ENCODE results near the gene IL1A. TPM values are rescaled to one million over a fixed set of nuclear protein-coding genes. Genes with fewer than 3 reads are reported as not detected.
"Not testable (repeated sequence)": the region's sequence is repeated elsewhere in the genome, so short reads cannot be mapped to it uniquely, and the experiment has no call there.

Gene IL1A
- total and polyA plus RNA-seq, 10 of the 15 experiments (the other 5 are each of a cell fraction or from before 2014, with no cell fraction given) = 0.10 to 8.7 (median 6.9) TPM

DNA sequence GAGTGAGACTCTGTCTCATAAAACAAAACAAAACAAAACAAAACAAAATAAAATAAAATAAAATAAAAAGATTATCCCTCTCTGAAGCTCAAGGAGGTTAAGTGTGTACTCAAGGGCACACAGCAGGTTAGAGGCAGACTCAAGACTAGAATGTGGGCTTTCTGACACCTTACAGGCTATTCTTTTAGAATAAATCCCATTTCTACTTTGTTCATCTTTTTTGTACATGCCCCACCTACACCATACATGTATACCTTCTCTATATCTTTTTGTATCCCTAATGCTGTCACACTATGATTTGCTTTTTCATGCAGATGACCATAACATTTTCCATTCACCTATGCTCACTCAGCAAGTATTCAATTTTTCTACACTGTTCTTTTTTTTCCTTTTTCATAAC is 49.7 kb upstream of the IL1A start:
- POLR2A ChIA-PET = interaction anchor here (1.5 to 3.8 kb wide), 2 partner anchors 9 to 20 kb away, joined by 4 to 15 read pairs; no protein-coding TSS in a partner anchor
- DNase-seq (ENCODE audit: low read depth, low spot score) = no peak
- TF ChIP-seq IKZF1 (conservative IDR thresholded peaks at IDR 0.05) = no peak
- no peak for TF ChIP-seq CHD2 (IDR thresholded peaks at IDR 0.05; ENCODE audit: borderline replicate concordance, low read depth, low read length)
- TF ChIP-seq HDAC2 (IDR thresholded peaks at IDR 0.05) = no peak
- no peak for TF ChIP-seq FOXK2 (IDR thresholded peaks at IDR 0.05)
- no peak for TF ChIP-seq IKZF2 (IDR thresholded peaks at IDR 0.05)
- TF ChIP-seq, protein P1, sequence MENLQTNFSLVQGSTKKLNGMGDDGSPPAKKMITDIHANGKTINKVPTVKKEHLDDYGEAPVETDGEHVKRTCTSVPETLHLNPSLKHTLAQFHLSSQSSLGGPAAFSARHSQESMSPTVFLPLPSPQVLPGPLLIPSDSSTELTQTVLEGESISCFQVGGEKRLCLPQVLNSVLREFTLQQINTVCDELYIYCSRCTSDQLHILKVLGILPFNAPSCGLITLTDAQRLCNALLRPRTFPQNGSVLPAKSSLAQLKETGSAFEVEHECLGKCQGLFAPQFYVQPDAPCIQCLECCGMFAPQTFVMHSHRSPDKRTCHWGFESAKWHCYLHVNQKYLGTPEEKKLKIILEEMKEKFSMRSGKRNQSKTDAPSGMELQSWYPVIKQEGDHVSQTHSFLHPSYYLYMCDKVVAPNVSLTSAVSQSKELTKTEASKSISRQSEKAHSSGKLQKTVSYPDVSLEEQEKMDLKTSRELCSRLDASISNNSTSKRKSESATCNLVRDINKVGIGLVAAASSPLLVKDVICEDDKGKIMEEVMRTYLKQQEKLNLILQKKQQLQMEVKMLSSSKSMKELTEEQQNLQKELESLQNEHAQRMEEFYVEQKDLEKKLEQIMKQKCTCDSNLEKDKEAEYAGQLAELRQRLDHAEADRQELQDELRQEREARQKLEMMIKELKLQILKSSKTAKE (IDR thresholded peaks at IDR 0.05; ENCODE audit: low read depth, poor library complexity, severe bottlenecking) = no peak
- TF ChIP-seq MXI1 (IDR thresholded peaks at IDR 0.05; ENCODE audit: low read depth, low read length) = no peak
- TF ChIP-seq TCF3 (IDR thresholded peaks at IDR 0.05; ENCODE audit: borderline replicate concordance, insufficient read depth, low read depth, low read length) = no peak
- TF ChIP-seq CHD1 (IDR thresholded peaks at IDR 0.05; ENCODE audit: low read depth, low read length) = no peak
- no peak for TF ChIP-seq NFYB (IDR thresholded peaks at IDR 0.05; ENCODE audit: insufficient read depth, low read depth, low read length)
- TF ChIP-seq RELA (IDR thresholded peaks at IDR 0.05; ENCODE audit: borderline replicate concordance, partially characterized antibody) = no peak
- TF ChIP-seq STAT1 (conservative IDR thresholded peaks at IDR 0.05) = no peak
- TF ChIP-seq NR2C1 (IDR thresholded peaks at IDR 0.05) = no peak
- TF ChIP-seq, protein P2, sequence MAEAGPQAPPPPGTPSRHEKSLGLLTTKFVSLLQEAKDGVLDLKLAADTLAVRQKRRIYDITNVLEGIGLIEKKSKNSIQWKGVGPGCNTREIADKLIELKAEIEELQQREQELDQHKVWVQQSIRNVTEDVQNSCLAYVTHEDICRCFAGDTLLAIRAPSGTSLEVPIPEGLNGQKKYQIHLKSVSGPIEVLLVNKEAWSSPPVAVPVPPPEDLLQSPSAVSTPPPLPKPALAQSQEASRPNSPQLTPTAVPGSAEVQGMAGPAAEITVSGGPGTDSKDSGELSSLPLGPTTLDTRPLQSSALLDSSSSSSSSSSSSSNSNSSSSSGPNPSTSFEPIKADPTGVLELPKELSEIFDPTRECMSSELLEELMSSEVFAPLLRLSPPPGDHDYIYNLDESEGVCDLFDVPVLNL (IDR thresholded peaks at IDR 0.05; ENCODE audit: low read depth, low read length) = no peak
- no peak for TF ChIP-seq DPF2 (IDR thresholded peaks at IDR 0.05)
- H3K9me3 ChIP-seq (replicated peaks; ENCODE audit: control insufficient read depth, insufficient read depth, low read length) = no peaks in the 10 kb centered on the region; the same call in 2 of the 3 replicates
- no peak for ATAC-seq
- no peaks in the 10 kb centered on the region for H3K27me3 ChIP-seq (replicated peaks in 1 of 2; ENCODE audit: control insufficient read depth in 2 of 2, insufficient read depth in 2 of 2, low read length in 1 of 2)
- no peak overlapping the region for H3K27ac ChIP-seq (ENCODE audit: control insufficient read depth, insufficient read depth)
- SMC1A ChIA-PET (ENCODE audit: uncharacterized antibody, unreplicated experiment) = interaction anchor here (0.8 to 6.5 kb wide), 10 partner anchors 8 to 234 kb away, joined by 3 to 33 read pairs (median 5); no protein-coding TSS in a partner anchor
- FAIRE-seq = no peak
- H3K4me3 ChIP-seq = no peak overlapping the region
- intact Hi-C loops (cut with micrococcal nuclease; ENCODE audit: unreplicated experiment) (no loop called here), in situ Hi-C loops (cut with MboI) (no loop called here)
- RAD21 ChIA-PET (ENCODE audit: unreplicated experiment) = interaction anchor here (1.6 to 3.1 kb wide), 4 partner anchors 51 to 85 kb away, joined by 3 to 10 read pairs (median 6); no protein-coding TSS in a partner anchor
- peaks cover 25% of the 10 kb centered on the region for H3K4me1 ChIP-seq (ENCODE audit: control insufficient read depth, insufficient read depth, low read length)
- H3K36me3 ChIP-seq (ENCODE audit: control insufficient read depth in 2 of 2, insufficient read depth in 2 of 2, low read length in 1 of 2) = no peaks in the 10 kb centered on the region
- BruUV-seq (replicated peaks) = no TSS peak
- no peaks in the 10 kb centered on the region for H4K20me1 ChIP-seq (ENCODE audit: control insufficient read depth, insufficient read depth)
- no peaks in the 10 kb centered on the region for H3K79me2 ChIP-seq (ENCODE audit: control insufficient read depth, insufficient read depth, low read length)
- CTCF ChIA-PET = interaction anchor here (0.7 to 3.8 kb wide), 5 partner anchors 9 to 108 kb away, joined by 3 to 13 read pairs (median 5); no protein-coding TSS in a partner anchor
- no peak overlapping the region for H3K4me2 ChIP-seq (ENCODE audit: control insufficient read depth, insufficient read depth)
- H2AFZ ChIP-seq (ENCODE audit: control insufficient read depth, low read depth, low read length) = no peak overlapping the region
- no peak overlapping the region for H3K9ac ChIP-seq (ENCODE audit: control insufficient read depth, insufficient read depth, low read length)

DNA sequence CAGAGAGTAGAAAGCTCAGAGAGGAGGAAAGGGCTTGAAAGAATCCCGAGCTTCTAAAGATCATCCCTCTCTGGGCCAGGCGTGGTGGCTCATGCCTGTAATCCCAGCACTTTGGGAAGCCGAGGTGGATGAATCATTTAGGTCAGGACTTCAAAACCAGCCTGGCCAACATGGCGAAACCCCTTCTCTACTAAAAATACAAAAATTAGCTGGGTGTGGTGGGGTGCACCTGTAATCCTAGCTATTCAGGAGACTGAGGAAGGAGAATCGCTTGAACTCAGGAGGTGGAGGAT is 49.3 kb upstream of the IL1A start:
- H3K27me3 ChIP-seq (replicated peaks in 1 of 2; ENCODE audit: control insufficient read depth in 2 of 2, insufficient read depth in 2 of 2, low read length in 1 of 2); DNase-seq (ENCODE audit: low read depth, low spot score); ATAC-seq; H2AFZ ChIP-seq (ENCODE audit: control insufficient read depth, low read depth, low read length); H3K27ac ChIP-seq (ENCODE audit: control insufficient read depth, insufficient read depth); H3K9me3 ChIP-seq (replicated peaks; ENCODE audit: control insufficient read depth, insufficient read depth, low read length); H3K4me3 ChIP-seq; H3K4me2 ChIP-seq (ENCODE audit: control insufficient read depth, insufficient read depth); in situ Hi-C loops (cut with MboI); intact Hi-C loops (cut with micrococcal nuclease; ENCODE audit: unreplicated experiment); BruUV-seq (replicated peaks); H4K20me1 ChIP-seq (ENCODE audit: control insufficient read depth, insufficient read depth); H3K36me3 ChIP-seq (ENCODE audit: control insufficient read depth in 2 of 2, insufficient read depth in 2 of 2, low read length in 1 of 2); FAIRE-seq; H3K9ac ChIP-seq (ENCODE audit: control insufficient read depth, insufficient read depth, low read length); H3K79me2 ChIP-seq (ENCODE audit: control insufficient read depth, insufficient read depth, low read length): not testable (repeated sequence)
- CTCF ChIA-PET = interaction anchor here (1.3 to 3.8 kb wide), 3 partner anchors 9 to 108 kb away, joined by 5 to 13 read pairs (median 7); no protein-coding TSS in a partner anchor
- 70% methylated on average over 5 of the region's 5 CpGs for WGBS (ENCODE audit: insufficient coverage, insufficient replicate concordance, low lambda C conversion rate, missing lambda C conversion rate)
- POLR2A ChIA-PET = interaction anchor here (0.5 to 1.5 kb wide), 4 partner anchors 9 to 85 kb away, joined by 3 to 4 read pairs (median 4); no protein-coding TSS in a partner anchor
- RAD21 ChIA-PET (ENCODE audit: unreplicated experiment) = interaction anchor here (1.0 to 3.1 kb wide), 3 partner anchors 51 to 84 kb away, joined by 3 to 10 read pairs (median 6); no protein-coding TSS in a partner anchor
- SMC1A ChIA-PET (ENCODE audit: uncharacterized antibody, unreplicated experiment) = interaction anchor here (1.2 to 6.5 kb wide), 6 partner anchors 12 to 234 kb away, joined by 3 to 33 read pairs (median 15); no protein-coding TSS in a partner anchor
- H3K4me1 ChIP-seq (ENCODE audit: control insufficient read depth, insufficient read depth, low read length) = peaks cover 25% of the 10 kb centered on the region

Data from GM12878 (cell line).